Measurements from ENCODE around the gene NEDD4L. TPM values are rescaled to one million over a fixed set of nuclear protein-coding genes. Genes with fewer than 3 reads are reported as not detected.

Gene NEDD4L
- total RNA-seq, 4 donors from 2014 or later = 44.0 to 104 (median 59.6) TPM

GRCh38 chr18:58288921-58289797 lies 245.1 kb downstream of the NEDD4L start:
- DNase-seq (ENCODE audit: low spot score in 2 of 2) = no peak
- 79% methylated on average over 10 of the region's 10 CpGs for WGBS
- Histone ChIP-seq H3K27ac (no peak overlapping the region), H3K36me3 (no peaks in the 10 kb centered on the region), H3K9me3 (no peaks in the 10 kb centered on the region), H3K4me3 (no peak overlapping the region), H3K27me3 (no peaks in the 10 kb centered on the region), H3K4me1 (peaks cover 27% of the 10 kb centered on the region)
- TF ChIP-seq EP300 (IDR thresholded peaks at IDR 0.05) (no peak), CTCF (IDR thresholded peaks at IDR 0.05) (no peak)

DNA sequence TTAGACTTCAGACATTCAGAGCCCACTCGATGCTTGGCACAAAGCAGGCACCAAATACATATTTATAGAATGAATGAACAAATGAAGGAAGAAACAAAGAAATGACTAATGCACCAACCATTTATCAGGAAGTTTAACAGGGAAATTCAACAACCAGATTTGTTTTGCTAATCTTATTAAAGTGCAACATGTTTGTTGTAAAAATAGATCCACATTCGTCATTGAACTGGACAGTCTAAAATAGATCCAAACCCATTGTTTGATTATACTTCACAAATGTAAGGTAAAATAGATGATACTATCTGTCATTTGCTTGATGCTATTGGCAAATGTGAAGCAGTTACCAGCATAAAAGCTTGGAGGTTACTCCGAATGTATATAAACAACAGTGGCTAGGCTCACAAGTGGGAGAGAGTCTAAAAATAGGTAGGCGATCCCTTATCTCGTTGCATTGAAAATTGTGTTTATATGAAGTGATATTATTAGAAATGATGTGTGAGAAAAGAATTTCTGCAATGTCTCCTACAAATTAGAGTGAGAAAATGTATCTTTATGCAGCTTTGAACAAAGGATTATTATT lies 246.2 kb downstream of the NEDD4L start:
- peaks cover 22% of the 10 kb centered on the region for H3K4me1 ChIP-seq
- no peak overlapping the region for H3K27ac ChIP-seq
- no peak for DNase-seq (ENCODE audit: low spot score in 2 of 2)
- 65% methylated on average over 5 of the region's 5 CpGs for WGBS
- no peak overlapping the region for H3K4me3 ChIP-seq
- no peaks in the 10 kb centered on the region for H3K9me3 ChIP-seq
- H3K36me3 ChIP-seq = no peaks in the 10 kb centered on the region
- TF ChIP-seq POLR2AphosphoS5 (IDR thresholded peaks at IDR 0.05) (no peak), EP300 (IDR thresholded peaks at IDR 0.05) (no peak), POLR2A (IDR thresholded peaks at IDR 0.05) (no peak), CTCF (IDR thresholded peaks at IDR 0.05) (no peak)
- no peaks in the 10 kb centered on the region for H3K27me3 ChIP-seq

- H3K27me3 ChIP-seq = no peaks in the 10 kb centered on the region
- H3K36me3 ChIP-seq = no peaks in the 10 kb centered on the region
- 83% methylated on average over 1 of the region's 5 CpGs for WGBS
- DNase-seq (ENCODE audit: low spot score in 2 of 2) = no peak
- H3K4me3 ChIP-seq = no peak overlapping the region
- TF ChIP-seq CTCF (IDR thresholded peaks at IDR 0.05) (no peak), POLR2AphosphoS5 (IDR thresholded peaks at IDR 0.05) (no peak), EP300 (IDR thresholded peaks at IDR 0.05) (no peak), POLR2A (IDR thresholded peaks at IDR 0.05) (no peak)
- no peak overlapping the region for H3K27ac ChIP-seq
- H3K4me1 ChIP-seq = peaks cover 15% of the 10 kb centered on the region
- no peaks in the 10 kb centered on the region for H3K9me3 ChIP-seq
These were observed 247.1 kb downstream of the NEDD4L start for GRCh38 chr18:58291131-58291530.

GRCh38 chr18:58292638-58293037 lies 248.6 kb downstream of the NEDD4L start:
- Histone ChIP-seq H3K27ac (no peak overlapping the region), H3K27me3 (no peaks in the 10 kb centered on the region), H3K36me3 (no peaks in the 10 kb centered on the region), H3K4me1 (peaks cover 10% of the 10 kb centered on the region), H3K9me3 (no peaks in the 10 kb centered on the region), H3K4me3 (no peak overlapping the region)
- TF ChIP-seq POLR2A (IDR thresholded peaks at IDR 0.05) (no peak), POLR2AphosphoS5 (IDR thresholded peaks at IDR 0.05) (no peak), CTCF (IDR thresholded peaks at IDR 0.05) (no peak), EP300 (IDR thresholded peaks at IDR 0.05) (no peak)
- no peak for DNase-seq (ENCODE audit: low spot score in 2 of 2)
- WGBS = 71% methylated on average over 2 of the region's 2 CpGs

GRCh38 chr18:58297198-58297597 lies 253.2 kb downstream of the NEDD4L start:
- H3K9me3 ChIP-seq = no peaks in the 10 kb centered on the region
- H3K36me3 ChIP-seq = no peaks in the 10 kb centered on the region
- no peak overlapping the region for H3K27ac ChIP-seq
- no peak for TF ChIP-seq POLR2A (IDR thresholded peaks at IDR 0.05)
- no peak for TF ChIP-seq CTCF (IDR thresholded peaks at IDR 0.05)
- no peak for TF ChIP-seq POLR2AphosphoS5 (IDR thresholded peaks at IDR 0.05)
- no peak for TF ChIP-seq EP300 (IDR thresholded peaks at IDR 0.05)
- no peaks in the 10 kb centered on the region for H3K27me3 ChIP-seq
- H3K4me3 ChIP-seq = no peak overlapping the region
- no peak for DNase-seq (ENCODE audit: low spot score in 2 of 2)
- peaks cover 14% of the 10 kb centered on the region for H3K4me1 ChIP-seq
- WGBS = 47% methylated on average over 4 of the region's 4 CpGs
